ENCODE results near the gene FZR1.

Gene FZR1

GRCh38 chr19:3505598-3506383 is at the start of gene FZR1:
Gene FZR1 (plus strand): TSS chr19:3506311. CDS start chr19:3522990, 16,679 bp downstream.
- DNase-seq = peak; percentile 98

DNA sequence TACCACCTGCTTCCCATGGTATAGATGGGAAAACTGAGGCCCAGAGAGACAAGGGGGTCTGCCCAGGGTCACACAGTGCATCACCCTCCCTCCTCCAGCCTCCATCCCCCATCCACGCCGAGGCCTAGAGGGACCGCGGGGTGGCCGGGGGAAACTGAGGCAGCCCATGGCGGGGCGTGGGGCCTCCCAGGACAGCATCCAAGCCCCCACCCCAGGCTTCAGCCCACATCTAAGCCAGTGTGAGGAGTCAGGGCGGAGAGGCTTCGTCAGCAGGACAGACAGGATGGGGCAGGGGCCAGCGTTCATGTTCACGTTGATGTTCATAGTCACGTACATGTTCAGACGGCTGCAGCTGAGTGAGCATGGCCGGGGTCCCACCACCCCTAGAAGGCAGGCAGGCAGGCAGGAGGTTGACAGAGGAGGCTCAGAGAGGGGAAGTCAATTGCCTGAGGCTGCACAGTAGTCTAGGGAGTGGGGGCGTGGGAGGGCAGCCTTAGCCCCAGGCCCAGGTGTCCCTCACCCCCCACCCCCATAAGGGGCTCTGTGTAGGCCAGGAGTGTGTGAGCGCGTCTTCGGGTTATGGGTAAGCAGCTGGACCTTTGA is 49.1 kb upstream of the FZR1 start:
- DNase-seq = no peak

- no peak for DNase-seq
Measured at GRCh38 chr19:3457528-3458228, 48.4 kb upstream of the FZR1 start.

- no peak for DNase-seq
Measured at GRCh38 chr19:3458229-3459088, 47.7 kb upstream of the FZR1 start.

DNA sequence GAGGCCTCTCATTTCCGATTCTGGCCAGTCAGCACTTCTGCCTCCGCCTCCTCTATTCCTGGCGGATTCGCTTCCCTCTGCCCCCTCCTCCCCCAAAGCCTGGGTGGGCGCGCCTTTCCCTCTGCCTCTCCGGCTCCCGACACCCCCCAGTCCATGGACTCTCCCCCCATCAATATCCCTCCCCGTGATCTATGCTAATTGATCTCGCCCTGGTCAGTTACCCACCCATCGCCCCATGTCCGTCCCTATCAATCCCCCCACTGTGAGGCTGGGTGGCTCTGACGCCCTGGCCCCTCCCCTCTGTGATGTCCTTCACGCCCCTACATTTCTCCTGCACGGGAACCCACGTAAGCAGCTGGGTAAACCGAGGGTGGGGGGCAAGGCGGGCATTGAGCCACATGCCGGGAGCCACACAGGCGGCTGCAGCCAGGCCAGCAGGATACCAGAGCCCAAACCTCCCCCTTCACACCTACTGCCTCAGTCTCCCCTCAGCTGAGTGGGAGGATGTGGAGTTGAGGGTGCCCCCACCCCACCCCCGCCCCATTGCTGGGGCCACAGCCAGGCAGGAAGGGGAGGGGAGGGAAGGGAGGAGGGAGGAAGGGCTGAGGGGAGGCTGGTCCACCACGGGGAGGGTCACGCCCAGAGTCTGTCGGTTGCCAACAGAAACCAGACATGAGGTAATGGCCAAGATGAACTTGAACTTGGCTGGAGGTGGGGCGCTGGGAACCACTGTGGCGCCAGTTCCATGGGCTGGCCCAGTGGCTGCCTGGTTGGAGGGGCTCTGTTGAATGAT is 46.8 kb upstream of the FZR1 start:
- DNase-seq = peak; percentile 57

DNA sequence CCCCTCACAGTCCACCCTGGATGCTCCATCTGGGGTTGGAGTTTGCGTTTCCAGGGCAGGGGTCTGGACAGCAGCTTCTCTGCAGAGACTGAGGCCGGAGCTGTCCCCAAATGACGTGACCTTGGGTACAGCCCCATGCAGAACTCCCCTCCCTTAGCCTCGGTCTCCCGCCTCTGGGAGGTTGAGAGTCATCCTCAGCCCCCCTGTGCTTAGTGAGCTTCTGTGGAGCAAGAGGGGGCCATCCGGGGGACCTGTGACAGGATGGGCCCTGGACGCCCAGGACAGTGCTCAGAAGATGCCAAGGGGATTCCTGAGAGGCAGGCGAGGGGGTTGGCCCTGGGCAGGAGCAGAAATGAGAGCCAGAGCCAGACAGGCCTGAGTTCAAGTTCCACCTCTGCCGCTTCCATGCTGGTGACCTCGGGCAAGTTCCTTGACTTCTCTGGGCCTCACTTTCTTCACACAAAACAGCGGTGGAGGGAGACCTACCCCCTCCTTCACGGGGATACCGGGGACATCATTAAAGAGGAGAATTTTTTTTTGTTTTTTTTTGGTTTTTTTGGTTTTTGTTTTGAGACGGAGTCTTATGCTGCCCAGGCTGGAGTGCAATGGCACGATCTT is 46.0 kb upstream of the FZR1 start:
- no peak for DNase-seq

DNA sequence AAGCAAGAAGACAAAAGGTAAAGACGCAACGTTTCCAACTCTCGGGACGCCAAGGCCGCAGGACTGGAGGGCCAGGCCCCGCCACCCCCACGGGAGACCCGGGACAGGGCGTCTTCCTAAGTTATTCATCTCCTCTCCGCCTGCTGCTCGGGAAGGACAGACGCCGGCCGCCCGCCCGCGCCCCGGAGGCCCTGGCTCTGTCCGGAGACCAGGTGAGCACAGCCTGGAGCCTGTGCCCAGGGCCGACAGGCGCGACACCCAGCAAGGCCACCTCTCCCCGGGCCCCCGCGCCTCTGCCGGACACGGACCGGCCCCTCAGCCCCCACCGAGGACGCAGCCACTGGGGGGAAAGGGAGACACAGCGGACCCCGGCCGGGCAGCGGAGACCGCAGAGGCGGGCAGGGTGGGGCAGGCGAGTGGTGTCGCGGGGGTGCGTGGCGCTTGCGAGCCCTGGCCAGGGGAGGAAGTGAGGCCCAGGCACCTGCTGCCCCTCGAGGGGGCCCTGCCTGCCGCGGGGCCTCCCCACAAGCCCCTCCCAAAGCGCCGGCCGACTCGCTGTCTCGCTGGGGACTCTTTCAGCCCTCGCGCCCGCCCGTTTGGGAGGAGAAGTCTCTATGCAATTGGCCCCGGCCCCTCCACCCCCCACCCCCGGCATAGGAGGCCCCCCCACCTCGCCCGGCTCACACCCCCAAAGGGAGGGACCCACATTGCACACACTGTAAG is 43.0 kb upstream of the FZR1 start:
- DNase-seq = no peak

DNA sequence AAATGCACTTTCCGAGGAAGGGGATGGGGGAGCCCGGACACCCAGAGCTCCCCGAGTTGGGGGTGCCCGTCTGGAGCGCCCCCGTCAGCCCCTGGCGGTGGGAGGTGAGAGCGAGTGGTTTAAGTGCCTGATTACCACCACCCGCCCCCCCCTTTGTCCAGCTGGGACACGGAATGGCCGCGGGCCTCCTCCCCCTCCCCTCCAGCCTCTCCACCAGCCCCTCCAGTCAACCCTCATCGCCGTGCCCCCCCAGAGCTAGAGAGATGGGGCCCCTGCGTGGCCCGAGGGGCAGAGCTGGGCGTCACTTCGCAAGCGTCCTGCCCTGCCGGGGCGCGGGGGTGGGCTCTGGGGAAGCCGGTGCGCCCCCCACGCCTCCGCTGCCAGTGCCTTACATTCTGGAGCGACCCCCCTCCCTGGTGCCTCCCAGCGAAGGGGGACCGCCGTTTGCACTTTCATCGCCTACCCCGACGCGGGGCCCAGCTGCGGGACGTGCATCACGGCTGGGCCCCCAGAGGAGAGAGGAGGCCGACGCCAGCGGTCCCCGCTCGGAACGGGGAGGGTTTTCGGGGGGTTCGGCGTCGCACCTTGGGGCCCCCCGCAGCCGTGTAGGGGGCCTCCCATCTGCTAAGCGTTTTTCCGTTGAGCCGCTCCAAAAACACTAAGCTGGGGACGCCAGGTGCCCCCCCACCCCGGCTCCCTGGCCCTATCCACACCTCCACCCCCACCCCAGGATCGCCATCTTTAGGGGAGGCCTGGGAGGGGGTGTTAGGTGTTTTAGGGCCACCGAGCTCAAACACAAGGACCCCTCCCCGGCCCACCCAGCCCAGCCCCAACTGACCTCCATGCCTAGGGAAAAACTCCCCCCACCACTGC is 42.2 kb upstream of the FZR1 start:
- no peak for DNase-seq

DNA sequence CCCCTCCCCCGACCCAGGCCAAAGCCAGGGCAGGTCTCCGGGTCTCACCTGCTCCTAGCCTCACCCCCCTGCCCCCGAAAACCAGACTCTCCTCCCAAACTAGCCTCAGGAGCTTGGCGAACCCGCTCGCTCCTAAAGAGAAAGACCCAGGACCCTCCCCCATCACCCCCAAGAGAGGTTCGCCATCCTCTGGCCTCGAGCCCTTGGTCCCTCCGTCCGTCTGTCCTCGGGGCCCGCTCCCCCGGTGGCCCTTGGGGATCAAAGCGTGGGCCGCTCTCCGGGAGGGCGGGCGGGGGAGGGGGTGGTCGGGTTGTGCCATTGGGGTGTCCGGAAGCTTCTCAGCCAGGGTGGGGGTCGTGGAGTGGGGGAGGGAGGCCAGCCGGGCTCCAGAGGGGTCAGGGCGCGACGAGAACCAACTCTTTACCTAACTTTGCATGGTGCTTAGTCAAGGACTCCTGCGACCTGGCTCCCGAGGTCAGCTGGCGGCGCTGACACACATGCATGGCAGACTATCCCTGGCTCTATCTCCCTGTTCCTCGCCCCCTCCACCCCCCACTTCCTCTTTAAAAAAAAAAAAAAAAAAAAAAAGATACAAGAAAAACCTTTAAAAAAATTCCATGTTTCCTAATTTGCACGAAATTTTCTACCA is 41.4 kb upstream of the FZR1 start:
- no peak for DNase-seq

DNA sequence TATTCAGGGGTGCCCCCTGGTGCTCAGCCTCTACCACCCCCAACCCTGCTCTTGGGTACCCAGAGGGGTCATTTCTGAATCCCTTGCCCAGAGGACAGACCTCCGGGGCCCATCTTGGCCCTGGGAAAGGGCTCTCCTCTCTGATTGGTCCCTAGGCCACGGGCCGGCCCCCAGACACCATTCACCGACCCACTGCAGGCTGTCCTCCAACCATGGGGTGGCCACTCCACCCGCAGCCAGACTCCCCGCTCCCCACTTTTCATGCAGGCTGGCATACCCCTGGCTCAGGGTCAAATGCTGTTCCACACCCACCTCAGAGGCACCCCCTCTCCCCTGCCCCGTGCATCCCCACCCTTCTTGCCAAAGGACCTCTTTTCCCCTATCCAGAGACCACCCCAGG is 40.6 kb upstream of the FZR1 start:
- DNase-seq = no peak

DNA sequence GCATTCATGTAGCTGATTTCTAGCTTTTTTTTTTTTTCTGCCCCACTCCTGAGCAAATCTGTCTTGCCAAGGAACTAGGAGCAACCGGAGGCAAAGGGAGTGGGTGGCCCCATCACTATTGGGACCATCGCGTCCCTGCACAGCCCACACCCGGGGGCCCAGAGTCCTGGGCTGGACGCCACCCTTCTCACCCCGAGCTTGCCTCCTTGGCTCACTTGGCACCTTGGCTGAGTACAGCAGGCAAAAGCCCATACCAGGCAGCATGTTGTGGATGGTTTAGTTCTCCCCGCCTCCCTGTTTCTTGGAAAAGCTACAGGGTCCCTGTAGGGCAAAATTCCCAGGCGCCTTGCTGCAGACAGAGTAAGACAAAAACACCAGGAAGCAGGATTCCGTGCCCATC is 39.5 kb upstream of the FZR1 start:
- peak; percentile 65 for DNase-seq

GRCh38 chr19:3467437-3468198 is 38.5 kb upstream of the FZR1 start:
- no peak for DNase-seq

- no peak for DNase-seq
Measured at GRCh38 chr19:3468211-3468610, 37.9 kb upstream of the FZR1 start.

DNA sequence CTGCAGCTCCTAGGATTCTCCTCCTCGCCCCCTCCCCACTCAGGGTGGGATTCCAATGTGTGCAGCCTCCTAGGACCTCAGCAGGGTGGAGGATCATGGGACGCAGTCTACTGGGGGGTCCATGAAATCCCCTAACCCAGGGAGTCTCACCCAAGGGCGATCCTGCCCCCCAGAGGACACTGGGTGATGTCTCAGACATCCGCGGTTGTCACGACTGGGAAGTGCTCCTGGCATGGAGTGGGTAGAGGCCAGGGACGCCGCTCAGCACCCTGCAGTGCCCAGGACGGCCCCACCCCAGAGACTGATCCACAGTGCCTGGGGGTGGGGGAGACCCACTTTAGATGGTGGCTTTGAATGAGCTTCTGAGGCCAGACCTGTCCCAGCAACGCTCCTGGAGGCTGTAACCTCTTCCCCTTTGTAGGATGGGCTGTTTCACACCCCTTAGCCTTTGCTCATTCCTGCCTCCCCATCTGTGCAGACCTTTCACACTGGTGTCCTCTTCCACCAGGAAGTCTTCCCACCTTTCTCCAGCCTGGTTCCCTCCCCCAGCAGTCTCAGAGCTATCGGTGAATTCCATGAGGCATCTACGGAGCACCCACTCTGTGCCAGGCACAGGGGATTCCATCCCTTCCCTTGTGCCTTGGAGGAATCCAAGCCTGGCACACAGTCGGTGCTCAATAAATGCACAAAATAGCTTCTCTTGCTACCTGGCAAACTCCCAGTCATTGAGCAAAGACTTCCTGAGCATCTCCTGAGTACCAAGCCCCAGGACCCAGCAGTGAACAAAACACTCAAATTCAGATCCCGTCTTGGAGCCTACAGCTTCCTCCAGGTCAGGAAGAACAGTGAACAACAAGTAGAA is 36.2 kb upstream of the FZR1 start:
- no peak for DNase-seq

GRCh38 chr19:3470500-3471128 is 35.5 kb upstream of the FZR1 start:
- no peak for DNase-seq

DNA sequence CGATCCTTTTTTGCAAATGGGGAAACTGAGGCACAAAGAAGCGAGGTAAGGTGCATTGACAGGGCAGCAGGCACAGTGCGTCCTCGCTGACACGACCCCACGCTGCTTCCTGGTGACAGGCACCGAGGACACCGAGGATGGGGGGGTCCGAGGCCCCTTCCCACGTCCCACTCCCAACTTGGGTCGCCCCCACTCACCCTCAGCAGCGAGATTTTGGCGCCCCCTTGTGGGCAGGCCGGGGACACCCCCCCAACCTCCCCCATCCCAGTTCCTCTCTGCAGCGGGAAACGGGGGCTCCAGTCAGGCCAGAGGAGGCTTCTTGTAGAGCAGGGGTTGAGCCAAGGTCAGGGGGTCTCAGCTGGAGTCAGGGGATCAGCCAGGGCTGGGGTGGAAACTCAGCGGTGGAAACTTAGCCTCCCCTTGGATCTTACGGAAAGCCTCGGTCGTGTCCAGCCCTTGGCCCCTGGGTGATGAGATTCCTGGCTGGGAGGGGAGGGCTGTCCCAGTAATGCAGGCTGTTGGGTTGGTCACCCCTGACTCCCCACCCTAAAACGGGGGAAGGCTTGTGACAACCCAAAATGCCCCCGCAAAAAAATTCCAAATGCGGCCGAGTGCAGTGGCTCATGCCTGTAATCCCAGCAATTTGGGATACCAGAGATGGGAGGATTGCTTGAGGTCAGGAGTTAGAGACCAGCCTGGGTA is 34.0 kb upstream of the FZR1 start:
- peak; percentile 20 for DNase-seq
